ENCODE results near the gene RAB3C. TPM values are rescaled to one million over a fixed set of nuclear protein-coding genes. Genes with fewer than 3 reads are reported as not detected.

The RAB3C gene
- total RNA-seq, 1 donor from 2014 or later = 3.8 TPM

DNA sequence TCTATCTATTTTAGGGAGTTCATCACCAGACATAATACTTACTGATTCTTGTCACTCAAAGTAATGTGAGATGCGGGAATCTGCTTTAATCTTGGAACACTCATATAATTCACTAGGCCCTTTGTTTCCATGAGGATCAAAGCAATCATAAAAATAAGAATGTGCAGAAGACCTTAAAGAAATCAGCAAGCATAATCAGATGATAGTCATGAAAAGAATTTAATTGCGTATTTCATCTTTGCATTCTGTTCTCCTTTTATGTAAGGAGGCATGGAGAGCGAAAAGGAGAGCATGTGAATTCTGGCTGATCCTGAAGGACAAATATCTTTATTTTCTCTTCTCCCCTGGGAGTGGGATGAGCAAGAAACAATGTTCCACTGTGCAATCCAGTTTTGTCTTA lies 128.0 kb downstream of the RAB3C start:
- H3K36me3 Mint-ChIP-seq = peaks cover 2% of the 10 kb centered on the region

DNA sequence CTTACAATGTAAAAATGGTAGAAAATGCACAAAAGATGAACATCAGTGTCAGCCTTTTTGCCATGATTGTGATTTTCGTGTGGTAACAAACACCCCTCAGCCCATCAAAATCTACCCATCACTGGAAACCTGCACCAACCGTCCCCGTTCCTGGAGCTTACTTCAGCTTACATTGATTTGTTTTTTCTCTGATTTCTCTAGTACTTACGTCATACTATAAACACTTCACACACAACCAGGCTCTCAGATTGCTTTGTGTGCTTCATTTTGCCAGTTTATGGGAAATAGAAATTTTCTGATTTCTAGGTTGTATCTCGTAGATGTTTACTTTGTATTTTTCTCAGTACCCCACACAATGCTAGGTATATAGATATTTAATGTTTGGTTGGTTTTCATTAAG lies 129.1 kb downstream of the RAB3C start:
- Histone ChIP-seq H3K27ac (no peak overlapping the region), H3K27me3 (no peaks in the 10 kb centered on the region), H3K79me2 (ENCODE audit: low read depth) (no peaks in the 10 kb centered on the region), H3K9ac (no peak overlapping the region), H3K9me3 (ENCODE audit: low read depth) (no peaks in the 10 kb centered on the region), H3K4me3 (no peak overlapping the region), H3F3A (ENCODE audit: low read depth) (no peaks in the 10 kb centered on the region), H3K4me2 (no peak overlapping the region), H3K4me1 (no peaks in the 10 kb centered on the region), H4K20me1 (ENCODE audit: low read depth) (no peaks in the 10 kb centered on the region), H2AFZ (replicated peaks) (no peak overlapping the region), H3K36me3 (no peaks in the 10 kb centered on the region)
- Mint-ChIP-seq H3K9me3 (peaks cover 6% of the 10 kb centered on the region), H3K27me3 (ENCODE audit: insufficient read depth, low read depth) (no peaks in the 10 kb centered on the region), H3K4me1 (peaks cover 3% of the 10 kb centered on the region), H3K27ac (no peak overlapping the region), H3K4me3 (no peak overlapping the region), H3K36me3 (peaks cover 2% of the 10 kb centered on the region)
- TF ChIP-seq CTCF (IDR thresholded peaks at IDR 0.05) = no peak
- no peak for TF ChIP-seq EZH2 (IDR thresholded peaks at IDR 0.05)
- no peak for TF ChIP-seq EZH2phosphoT487 (IDR thresholded peaks at IDR 0.05)
- DNase-seq (ENCODE audit: low spot score) = no peak

More for the DNA sequence above, 128.0 kb downstream of the RAB3C start:
- Mint-ChIP-seq H3K4me1 (no peaks in the 10 kb centered on the region), H3K27ac (no peak overlapping the region), H3K27me3 (ENCODE audit: insufficient read depth, low read depth) (no peaks in the 10 kb centered on the region), H3K9me3 (peaks cover 6% of the 10 kb centered on the region), H3K4me3 (no peak overlapping the region)
- Histone ChIP-seq H3F3A (ENCODE audit: low read depth) (no peaks in the 10 kb centered on the region), H3K9ac (no peak overlapping the region), H3K4me1 (no peaks in the 10 kb centered on the region), H4K20me1 (ENCODE audit: low read depth) (no peaks in the 10 kb centered on the region), H3K27me3 (no peaks in the 10 kb centered on the region), H2AFZ (replicated peaks) (no peak overlapping the region), H3K4me2 (no peak overlapping the region), H3K27ac (no peak overlapping the region), H3K79me2 (ENCODE audit: low read depth) (no peaks in the 10 kb centered on the region), H3K9me3 (ENCODE audit: low read depth) (no peaks in the 10 kb centered on the region), H3K4me3 (no peak overlapping the region), H3K36me3 (no peaks in the 10 kb centered on the region)
- TF ChIP-seq EZH2 (IDR thresholded peaks at IDR 0.05) = no peak
- TF ChIP-seq CTCF (IDR thresholded peaks at IDR 0.05) = no peak
- no peak for TF ChIP-seq EZH2phosphoT487 (IDR thresholded peaks at IDR 0.05)
- DNase-seq (ENCODE audit: low spot score) = no peak

DNA sequence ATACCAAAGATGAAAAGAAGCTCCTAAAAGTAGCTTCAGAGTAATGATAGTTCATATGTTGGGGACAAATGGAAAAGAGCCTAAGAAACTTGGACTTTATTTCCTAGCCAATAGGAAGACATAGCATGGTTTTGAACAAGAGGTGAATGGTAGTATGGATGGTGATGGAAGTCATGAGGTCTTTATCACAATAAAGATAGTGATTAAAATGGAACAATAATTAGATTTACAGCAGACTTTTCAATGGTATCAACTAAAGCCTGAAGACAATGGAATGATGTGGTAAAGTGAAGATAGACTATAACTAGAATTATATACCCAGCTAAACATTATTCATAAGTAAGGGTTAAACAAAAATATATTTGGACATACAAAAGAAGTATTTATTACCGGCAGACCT lies 131.2 kb downstream of the RAB3C start:
- Mint-ChIP-seq H3K9me3 (peaks cover 6% of the 10 kb centered on the region), H3K27ac (no peak overlapping the region), H3K27me3 (ENCODE audit: insufficient read depth, low read depth) (no peaks in the 10 kb centered on the region), H3K36me3 (peaks cover 2% of the 10 kb centered on the region), H3K4me1 (peaks cover 22% of the 10 kb centered on the region), H3K4me3 (no peak overlapping the region)
- TF ChIP-seq EZH2 (IDR thresholded peaks at IDR 0.05) (no peak), CTCF (IDR thresholded peaks at IDR 0.05) (no peak), EZH2phosphoT487 (IDR thresholded peaks at IDR 0.05) (no peak)
- Histone ChIP-seq H3K4me3 (no peak overlapping the region), H3K4me1 (peaks cover 19% of the 10 kb centered on the region), H3K4me2 (no peak overlapping the region), H3K9ac (no peak overlapping the region), H3K27me3 (no peaks in the 10 kb centered on the region), H3K79me2 (ENCODE audit: low read depth) (no peaks in the 10 kb centered on the region), H3F3A (ENCODE audit: low read depth) (no peaks in the 10 kb centered on the region), H2AFZ (replicated peaks) (no peak overlapping the region), H4K20me1 (ENCODE audit: low read depth) (no peaks in the 10 kb centered on the region), H3K9me3 (ENCODE audit: low read depth) (no peaks in the 10 kb centered on the region), H3K27ac (no peak overlapping the region), H3K36me3 (no peaks in the 10 kb centered on the region)
- no peak for DNase-seq (ENCODE audit: low spot score)

All from neural progenitor cell (in vitro differentiated cells).